GM21515 (cell line): ENCODE results near the gene CNPY2.
"Not testable (repeated sequence)": the region's sequence is repeated elsewhere in the genome, so short reads cannot be mapped to it uniquely, and the experiment has no call there.

ENCODE experiments used
- ATAC-seq: cut with Tn5 transposase; IDR thresholded peaks from one replicate; pipeline ENCODE4 v1.9.1; 2021; ENCODE audit not compliant: unreplicated experiment

The CNPY2 gene

DNA sequence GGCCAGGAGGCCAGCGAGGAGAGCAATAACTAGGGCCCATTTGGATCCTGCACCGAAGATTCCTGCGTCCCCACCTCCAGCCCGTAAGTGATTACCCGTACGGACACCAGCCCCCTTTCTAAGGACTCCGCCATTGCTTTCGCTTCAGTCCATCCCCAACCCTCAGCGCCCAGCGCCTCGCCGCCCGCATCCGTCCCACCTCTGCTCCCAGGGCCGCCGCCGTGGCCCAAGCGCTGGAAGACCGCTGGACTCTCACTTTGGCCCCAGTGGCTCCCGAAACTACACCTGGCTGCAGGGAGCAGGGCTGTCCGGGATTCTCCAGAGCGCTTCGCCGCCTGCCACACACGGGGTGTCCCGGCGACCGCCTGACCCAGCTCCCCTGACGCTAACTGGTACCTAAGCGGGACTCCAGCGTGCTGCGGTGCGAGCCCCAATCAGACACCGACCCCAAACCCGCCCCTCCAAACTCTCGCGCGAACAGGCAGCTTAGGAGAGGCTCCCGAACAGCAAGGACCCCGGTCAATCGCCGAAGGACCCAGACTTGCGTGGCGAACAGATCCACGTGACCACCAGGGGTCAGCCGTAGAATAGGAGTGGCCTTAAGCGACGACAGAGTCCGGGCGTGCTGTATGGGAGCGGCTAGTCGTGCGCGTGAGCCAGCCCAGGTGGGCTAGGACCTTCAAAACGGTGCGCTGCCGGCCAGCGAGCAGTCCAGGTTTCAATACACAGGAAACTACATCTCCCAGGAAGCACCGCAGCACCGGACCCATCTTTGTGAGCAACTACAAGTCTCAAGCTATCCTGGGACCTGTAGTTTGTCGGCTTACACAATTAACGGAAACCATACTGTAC is at the start of gene CNPY2:
Gene CNPY2 (minus strand): TSS at position 367 of the 852 bp plus-strand sequence. CDS start 771 bp downstream, outside the sequence.
- ATAC-seq, result peak; percentile 88

- ATAC-seq, result no peak
Observed at GRCh38 chr12:56362130-56363059, 46.6 kb upstream of the CNPY2 start, which contains the start of gene APOF. Gene APOF (minus strand): TSS chr12:56362857. CDS start chr12:56362745, 112 bp downstream.

DNA sequence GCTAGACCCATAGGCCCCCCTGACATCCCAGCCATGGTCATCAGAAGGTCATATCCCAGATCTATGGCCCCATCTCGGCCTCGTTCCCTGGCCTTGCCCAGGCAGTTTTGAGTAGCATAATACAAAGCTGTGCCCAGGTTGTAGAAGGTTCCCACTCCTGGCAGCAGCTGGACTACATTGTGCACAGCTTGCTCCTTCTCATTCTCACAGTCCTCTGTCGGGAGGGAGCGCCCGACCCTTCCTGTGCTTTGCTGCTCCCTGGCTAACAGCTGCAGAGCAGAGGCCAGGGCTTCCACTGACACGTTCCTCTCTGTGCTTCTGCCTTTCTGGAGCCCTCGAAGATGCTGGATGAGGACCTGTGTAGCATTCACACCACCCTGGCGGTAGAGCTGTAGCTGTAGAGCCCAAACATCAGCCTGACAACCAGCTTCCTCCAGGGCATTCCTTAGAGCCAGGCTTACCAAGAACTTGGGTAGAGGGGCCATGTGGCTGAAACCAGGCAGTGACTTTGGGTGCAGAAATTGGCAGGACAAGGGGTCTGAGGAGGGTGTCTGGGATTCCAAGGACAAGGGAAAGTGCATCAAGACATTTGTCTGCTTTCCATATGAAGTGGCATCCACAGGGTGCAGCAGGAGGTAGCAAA is 45.8 kb upstream of the CNPY2 start:
- ATAC-seq, result no peak

DNA sequence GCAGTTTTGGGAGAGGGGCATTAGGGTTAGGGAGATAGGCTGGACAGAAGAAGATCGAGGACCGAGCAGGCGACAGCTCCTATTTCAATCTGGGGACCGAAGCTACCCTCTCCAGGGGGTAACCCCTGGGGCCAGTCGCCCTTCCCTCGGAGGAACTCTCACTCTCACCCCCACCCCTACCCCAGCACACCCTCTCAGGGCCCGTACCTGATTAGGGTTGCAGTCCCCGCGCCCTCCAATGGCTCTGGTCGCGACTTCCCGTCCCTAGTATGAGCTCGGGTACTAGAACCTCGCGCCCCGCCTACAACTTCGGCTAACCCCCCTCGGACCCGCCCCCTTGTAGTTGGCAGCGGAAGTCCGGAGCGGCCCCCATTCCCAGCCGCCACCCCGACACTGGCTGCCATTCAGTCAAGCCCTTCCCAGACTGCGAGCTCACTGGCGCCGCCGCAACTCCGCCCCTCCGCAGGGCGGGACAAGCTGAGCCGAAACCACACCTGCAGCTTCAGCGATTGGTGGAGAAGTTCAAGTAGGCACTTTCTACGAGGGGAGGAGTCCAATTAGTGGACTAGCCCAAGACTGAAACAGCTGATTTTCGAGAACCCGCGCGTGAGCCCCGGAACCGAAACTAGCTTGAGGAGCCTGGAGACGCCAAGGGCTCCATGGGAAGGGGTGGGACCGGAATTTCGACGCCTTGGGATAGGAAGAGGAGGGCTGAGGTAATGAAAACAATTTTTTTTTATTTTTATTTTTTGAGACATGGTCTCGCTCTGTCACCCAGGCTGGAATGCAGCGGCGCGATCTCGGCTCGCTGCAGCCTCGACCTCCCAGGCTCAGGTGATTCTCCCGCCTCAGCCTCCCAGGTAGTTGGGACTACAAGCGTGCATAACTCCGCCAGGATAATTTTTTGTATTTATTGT is 44.3 kb upstream of the CNPY2 start, which contains the start of gene STAT2:
Gene STAT2 (minus strand): TSS at position 257 of the 917 bp plus-strand sequence. CDS start 3,536 bp downstream, outside the sequence.
- peak; percentile 94 for ATAC-seq

GRCh38 chr12:56358836-56359532 is 43.2 kb upstream of the CNPY2 start:
- ATAC-seq, result no peak

- ATAC-seq, result no peak
Observed at GRCh38 chr12:56351325-56351724, 35.5 kb upstream of the CNPY2 start.

DNA sequence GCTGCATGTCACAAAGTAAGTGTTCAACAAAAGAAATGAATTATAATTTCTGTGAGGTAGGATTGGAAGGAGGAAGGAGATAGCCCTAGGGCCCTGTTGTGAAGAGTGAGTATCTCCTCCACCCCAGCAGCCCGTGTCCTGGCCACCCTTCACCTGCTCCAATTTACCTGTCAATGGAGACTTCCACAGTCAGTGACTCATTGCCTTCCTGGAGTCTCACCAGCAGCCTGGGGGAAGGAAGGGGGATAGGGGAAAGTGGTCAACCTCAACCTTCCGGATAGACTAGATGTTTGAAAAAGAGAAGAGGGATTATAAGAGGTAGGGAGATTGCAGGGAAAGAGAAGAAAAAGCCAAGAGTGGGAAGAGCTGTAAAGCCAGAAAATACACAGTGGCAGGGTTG is 34.9 kb upstream of the CNPY2 start:
- no peak for ATAC-seq

DNA sequence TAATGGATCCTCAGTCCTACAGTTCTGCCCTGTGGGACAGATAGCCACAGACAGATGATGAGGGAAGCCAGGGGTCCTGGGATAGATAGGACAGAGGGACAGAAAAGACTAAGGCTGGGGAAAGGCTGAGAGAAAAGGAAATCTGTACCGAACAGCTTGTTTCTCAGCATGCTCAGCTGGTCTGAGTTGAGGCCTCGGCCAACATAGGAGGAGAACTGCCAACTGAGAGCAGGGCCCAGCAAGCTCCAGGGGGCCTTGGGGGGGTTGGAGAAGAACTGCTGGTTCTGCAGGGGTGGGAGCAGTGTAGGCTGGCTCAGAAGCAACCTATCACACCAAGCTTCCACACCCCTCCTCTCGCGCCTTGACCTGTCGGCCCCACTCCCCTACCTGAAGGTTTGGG is 33.0 kb upstream of the CNPY2 start:
- no peak for ATAC-seq

DNA sequence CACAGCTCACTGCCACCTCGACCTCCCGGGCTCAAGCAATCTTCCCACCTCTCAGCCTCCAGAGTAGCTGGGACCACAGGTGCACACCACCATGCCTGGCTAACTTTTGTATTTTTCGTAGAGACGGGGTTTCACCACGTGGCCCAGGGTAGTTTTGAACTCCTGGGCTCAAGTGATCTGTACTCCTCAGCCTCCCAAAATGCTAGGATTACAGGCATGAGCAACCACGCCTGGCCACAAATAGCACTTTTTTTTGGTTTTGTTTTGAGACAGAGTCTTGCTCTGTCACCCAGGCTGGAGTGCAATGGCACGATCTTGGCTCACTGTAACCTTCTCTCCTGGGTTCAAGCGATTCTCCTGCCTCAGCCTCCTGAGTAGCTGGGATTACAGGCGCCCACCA is 31.5 kb upstream of the CNPY2 start:
- not testable (repeated sequence) for ATAC-seq

DNA sequence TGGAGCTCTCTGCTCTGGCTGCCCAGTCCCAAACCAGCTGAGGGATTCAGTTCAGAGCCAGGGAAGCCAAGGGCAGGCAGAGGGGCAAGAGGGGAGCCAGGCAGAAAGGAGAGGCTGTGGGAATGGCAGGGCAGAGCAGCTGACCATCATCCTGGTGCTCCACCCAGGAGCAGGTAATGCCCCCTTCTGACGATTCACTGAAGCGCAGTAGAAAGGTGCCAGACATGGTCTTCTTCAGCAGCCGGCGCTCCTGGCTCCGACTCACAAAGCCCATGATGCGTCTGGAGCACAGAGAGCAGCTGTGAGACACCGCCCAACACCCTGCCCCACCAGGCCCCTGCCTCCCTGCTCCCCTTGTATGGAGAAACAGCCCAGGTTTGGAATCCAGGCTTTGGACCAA is 30.9 kb upstream of the CNPY2 start:
- no peak for ATAC-seq

DNA sequence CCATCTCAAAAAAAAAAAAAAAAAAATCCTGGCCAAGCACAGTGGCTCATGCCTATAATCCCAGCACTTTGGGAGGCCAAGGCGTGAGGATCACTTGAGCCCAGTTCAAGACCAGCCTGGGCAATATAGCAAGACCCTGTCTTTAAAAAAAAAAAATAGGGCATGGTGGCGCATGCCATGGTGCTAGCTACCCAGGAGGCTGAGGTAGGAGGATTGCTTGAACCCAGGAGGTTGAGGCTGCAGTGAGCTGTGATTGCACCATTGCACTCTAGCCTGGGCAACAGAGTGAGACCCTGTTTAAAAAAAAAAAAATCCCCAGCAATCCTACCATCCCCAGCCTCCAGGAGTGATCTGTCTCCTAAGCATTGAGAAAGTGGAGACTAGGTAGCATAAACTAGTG is 26.5 kb upstream of the CNPY2 start:
- ATAC-seq, result not testable (repeated sequence)

DNA sequence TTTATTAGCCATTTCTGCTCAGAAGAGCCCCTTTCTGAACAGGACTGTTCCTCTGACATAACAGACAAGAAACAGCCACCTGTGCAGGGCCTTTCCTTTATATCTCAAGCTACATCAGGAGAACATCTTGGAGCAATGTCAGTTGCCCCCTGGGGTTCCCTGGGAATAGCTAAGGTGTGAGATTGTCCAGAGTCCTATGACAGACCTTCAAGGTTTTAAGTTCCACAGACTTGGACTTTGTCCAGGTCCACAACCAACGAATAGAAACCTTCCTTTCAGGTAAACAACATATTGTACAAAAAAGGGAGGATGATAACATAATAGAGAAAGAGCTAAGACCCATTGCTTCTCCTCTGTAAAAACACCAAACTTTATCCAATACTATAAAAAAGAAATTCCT is 25.8 kb upstream of the CNPY2 start:
- ATAC-seq, result no peak

DNA sequence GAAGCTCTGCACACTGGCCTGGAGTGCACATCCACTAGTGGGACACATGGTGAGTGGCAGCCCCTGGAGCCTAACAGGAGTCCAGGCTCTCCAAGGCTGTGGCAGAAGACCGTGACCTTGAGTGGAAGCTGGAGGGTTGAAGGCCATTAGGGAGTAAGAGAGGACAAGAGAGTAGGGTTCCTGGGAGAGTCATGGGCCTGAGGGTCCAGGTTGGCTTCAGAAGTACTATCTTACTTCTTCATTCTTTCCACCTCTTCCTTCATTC is 23.3 kb upstream of the CNPY2 start:
- no peak for ATAC-seq

GRCh38 chr12:56338308-56339157 is 22.7 kb upstream of the CNPY2 start, which contains the start of gene IL23A:
Gene IL23A (plus strand): TSS chr12:56338884. CDS start chr12:56339045, 161 bp downstream.
- ATAC-seq, result no peak

GRCh38 chr12:56337753-56338251 is 22.0 kb upstream of the CNPY2 start:
- ATAC-seq, result no peak

- no peak for ATAC-seq
Observed at GRCh38 chr12:56336361-56337167, 20.8 kb upstream of the CNPY2 start.

GRCh38 chr12:56335527-56335926 is 19.7 kb upstream of the CNPY2 start:
- not testable (repeated sequence) for ATAC-seq

GRCh38 chr12:56334490-56334793 is 18.7 kb upstream of the CNPY2 start:
- no peak for ATAC-seq
